Psoas muscle (tissue), 8 donors: ENCODE results near the gene C19orf44. TPM values are rescaled to one million over a fixed set of nuclear protein-coding genes. Genes with fewer than 3 reads are reported as not detected.

Source experiments
- ATAC-seq, 4 donors: fragments of 200-7000 bp; cut with Tn5 transposase; one replicate each; pipeline ENCODE4 v1.9.1; 2020; ENCODE audit warnings: moderate library complexity in 3 of 4, mild to moderate bottlenecking in 2 of 4
- DNase-seq, 2 donors: peaks; one replicate each; pipeline ENCODE4 v3.0.0-alpha.2; 2020
- H3K27ac ChIP-seq: fragments of 200-600 bp; one replicate; pipeline ENCODE4 v1.8.0; 2022
- H3K27me3 ChIP-seq, 3 donors: fragments of 200-600 bp in 1 of 3; one replicate each; pipeline versions ENCODE4 v1.6.1 to v1.8.0; 2013 to 2022; ENCODE audit warnings: low read length in 2 of 3, mild to moderate bottlenecking in 2 of 3, moderate library complexity in 1 of 3; ENCODE audit not compliant: insufficient read depth in 3 of 3
- H3K36me3 ChIP-seq, 2 donors: fragments of 200-600 bp in 1 of 2; one replicate each; pipeline versions ENCODE4 v1.6.1 to v1.8.0; 2013 to 2022; ENCODE audit warnings: low read depth in 1 of 2, mild to moderate bottlenecking in 1 of 2, moderate library complexity in 1 of 2; ENCODE audit not compliant: insufficient read depth in 1 of 2
- H3K4me1 ChIP-seq: fragments of 200-600 bp; one replicate; pipeline ENCODE4 v1.8.0; 2022
- H3K4me3 ChIP-seq: fragments of 200-600 bp; one replicate; pipeline ENCODE4 v1.8.0; 2022; ENCODE audit warnings: mild to moderate bottlenecking
- H3K9me3 ChIP-seq: fragments of 200-600 bp; one replicate; pipeline ENCODE4 v1.8.0; 2022
- CTCF ChIP-seq: fragments of 200-600 bp; IDR thresholded peaks from one replicate; pipeline ENCODE4 v1.8.0; 2022; ENCODE audit warnings: antibody characterized with exemption
- WGBS, 3 donors: extraction: QIAGEN DNeasy Blood & Tissue Kit; methylation state at CpG; one replicate each; pipeline versions ENCODE4 v1.1.6 to v1.1.7; 2013; 5-methylcytosine and 5-hydroxymethylcytosine counted together
- intact Hi-C, 2 donors: fragments of 100-400 bp; cut with DNase I; formaldehyde crosslinking; loops; one replicate each; pipeline versions ENCODE4 v1.11.0 to v1.14.2; 2022
- polyA plus RNA-seq, 3 donors: library from polyadenylated mRNA; stranded (reverse); fragments of 200-250 nt; gene quantifications; one replicate each; pipeline ENCODE4 v1.2.3, GENCODE V29; 2013
- total RNA-seq, 4 donors: library from RNA; stranded (reverse); fragmentation: NEBNext Ultra II Directional in 2 of 4; extraction: Animal tissue kit (Norgen Biotek cat#: 25700) in 2 of 4; gene quantifications; one replicate each; pipeline versions ENCODE4 v1.2.1 to v1.2.4, GENCODE V29; 2021 to 2023
- donor health status: healthy with polysubstance abuse.
- donor health status: DM: no; HTN: no; CAD: no; lungs with moderate emphysema.
- donor health status: Bipolar disorder and iron deficiency.
- donor health status: healthy.
- donor health status: DM: yes; HTN: yes; CAD: no.
- donor health status: DM: no; HTN: no; CAD: no.
- donor health status: DM: no; HTN: no; CAD: no.
- donor health status: DM: yes; HTN: yes; CAD: no.

The C19orf44 gene
- total and polyA plus RNA-seq, 7 donors: 3.8 to 7.4 (median 5.7) TPM

- no peak for TF ChIP-seq CTCF
- H3K9me3 ChIP-seq: no peaks in the 10 kb centered on the region
Measured at GRCh38 chr19:16522559-16523377, 26.6 kb downstream of the C19orf44 start.

GRCh38 chr19:16524991-16525734 is 29.0 kb downstream of the C19orf44 start:
- Histone ChIP-seq H3K36me3 (peaks cover 8 to 100% of the 10 kb centered on the region in 2 donors), H3K4me3 (no peak overlapping the region), H3K27ac (no peak overlapping the region), H3K4me1 (no peaks in the 10 kb centered on the region), H3K9me3 (no peaks in the 10 kb centered on the region), H3K27me3 (no peaks in the 10 kb centered on the region)
- TF ChIP-seq CTCF: no peak
- intact Hi-C loops: no loop called here
- ATAC-seq (no peak), DNase-seq (no peak)
- WGBS, 3 donors: 96 to 97% (median 96%) methylated on average over 53 to 54 of the region's 54 CpGs

More at GRCh38 chr19:16522559-16523377, 26.6 kb downstream of the C19orf44 start:
- Histone ChIP-seq H3K27ac (no peak overlapping the region), H3K36me3 (peaks cover 16 to 100% of the 10 kb centered on the region in 2 donors), H3K4me3 (no peak overlapping the region), H3K27me3 (no peaks in the 10 kb centered on the region), H3K4me1 (no peaks in the 10 kb centered on the region)
- intact Hi-C loops: no loop called here
- WGBS, 3 donors: 92 to 93% (median 93%) methylated on average over 24 to 25 of the region's 25 CpGs
- no peak for DNase-seq
- no peak for ATAC-seq

DNA sequence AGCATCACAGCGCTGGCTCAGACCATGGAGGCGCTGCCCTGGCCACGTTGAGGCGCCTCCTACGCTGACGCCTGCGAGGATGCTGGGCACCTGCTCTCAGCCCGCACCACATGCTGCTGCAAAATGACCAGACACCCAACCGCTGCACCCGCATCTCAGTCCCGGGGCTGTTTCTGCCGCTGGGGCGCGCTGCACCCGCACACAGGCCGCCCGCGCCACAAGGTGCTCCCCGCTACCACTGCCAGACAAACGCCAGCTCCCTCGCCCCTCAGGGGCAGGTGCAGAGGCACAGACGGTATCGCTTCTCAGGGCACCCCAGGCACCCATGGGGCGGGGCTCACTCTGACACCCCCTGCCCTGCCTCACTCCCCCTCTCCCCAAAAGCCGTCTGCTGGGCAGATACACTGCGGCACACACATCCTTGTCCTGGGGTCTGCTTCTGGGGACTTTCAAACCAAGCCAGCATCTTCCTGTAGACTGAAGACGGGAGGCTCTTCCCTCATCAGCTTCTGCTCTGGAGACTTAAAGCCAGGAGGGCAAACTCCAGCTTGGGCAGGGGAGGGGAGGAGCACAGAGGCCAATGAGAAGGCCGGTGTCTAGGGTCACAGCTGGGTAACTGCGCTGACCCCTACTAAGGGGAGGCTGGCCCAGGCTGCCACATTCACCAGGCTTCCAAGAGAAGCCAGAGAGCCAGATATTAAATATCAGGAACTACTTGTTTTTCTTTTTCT is 29.7 kb downstream of the C19orf44 start:
- DNase-seq (no peak), ATAC-seq (no peak)
- Histone ChIP-seq H3K27ac (no peak overlapping the region), H3K4me1 (no peaks in the 10 kb centered on the region), H3K36me3 (peaks cover 8 to 100% of the 10 kb centered on the region in 2 donors), H3K27me3 (no peaks in the 10 kb centered on the region), H3K9me3 (no peaks in the 10 kb centered on the region), H3K4me3 (no peak overlapping the region)
- no peak for TF ChIP-seq CTCF
- WGBS, 3 donors: 93 to 97% (median 94%) methylated on average over 26 to 29 of the region's 29 CpGs
- intact Hi-C loops: no loop called here

DNA sequence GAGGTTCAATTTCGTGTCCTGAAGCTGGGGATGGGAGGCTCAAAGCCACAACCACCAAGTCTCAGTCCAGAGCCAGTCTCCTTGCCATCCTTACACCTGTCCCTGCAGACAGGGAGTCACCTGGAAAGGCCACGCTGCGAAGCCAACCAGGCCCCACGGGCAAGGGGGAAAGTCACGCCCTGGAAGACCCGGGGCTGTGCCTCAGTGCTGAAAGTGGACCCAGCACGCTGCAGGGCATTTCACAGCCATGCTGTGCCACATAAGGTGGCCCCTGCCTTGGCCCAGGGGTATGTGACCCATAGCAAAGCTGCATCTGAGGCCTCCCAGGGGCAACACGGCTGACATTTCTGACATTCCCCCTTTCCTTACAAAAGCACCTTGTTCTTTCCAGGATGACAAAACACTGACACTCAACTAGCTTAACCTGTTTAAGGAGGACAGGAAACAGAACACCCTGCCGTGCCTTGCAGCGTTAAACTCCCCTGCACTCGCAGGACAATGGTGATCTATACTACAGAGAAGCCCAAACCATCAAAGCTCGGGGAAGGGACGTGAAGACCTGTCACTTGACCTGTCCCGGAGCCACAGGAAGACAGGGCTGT is 31.2 kb downstream of the C19orf44 start:
- no peak overlapping the region for H3K4me3 ChIP-seq
- ATAC-seq (no peak), DNase-seq (no peak)
- intact Hi-C loops: no loop called here
- no peaks in the 10 kb centered on the region for H3K9me3 ChIP-seq
- TF ChIP-seq CTCF: no peak
- no peaks in the 10 kb centered on the region for H3K4me1 ChIP-seq
- no peak overlapping the region for H3K27ac ChIP-seq
- H3K36me3 ChIP-seq: peaks cover 12 to 100% of the 10 kb centered on the region in 2 donors
- no peaks in the 10 kb centered on the region for H3K27me3 ChIP-seq
- WGBS, 3 donors: 82 to 87% (median 84%) methylated on average over 14 of the region's 14 CpGs
